GM21390 (cell line): ENCODE results near the gene KIF16B.

Experiments used
- ATAC-seq: cut with Tn5 transposase; IDR thresholded peaks from one replicate; pipeline ENCODE4 v1.9.1; 2021; ENCODE audit not compliant: unreplicated experiment

KIF16B gene

DNA sequence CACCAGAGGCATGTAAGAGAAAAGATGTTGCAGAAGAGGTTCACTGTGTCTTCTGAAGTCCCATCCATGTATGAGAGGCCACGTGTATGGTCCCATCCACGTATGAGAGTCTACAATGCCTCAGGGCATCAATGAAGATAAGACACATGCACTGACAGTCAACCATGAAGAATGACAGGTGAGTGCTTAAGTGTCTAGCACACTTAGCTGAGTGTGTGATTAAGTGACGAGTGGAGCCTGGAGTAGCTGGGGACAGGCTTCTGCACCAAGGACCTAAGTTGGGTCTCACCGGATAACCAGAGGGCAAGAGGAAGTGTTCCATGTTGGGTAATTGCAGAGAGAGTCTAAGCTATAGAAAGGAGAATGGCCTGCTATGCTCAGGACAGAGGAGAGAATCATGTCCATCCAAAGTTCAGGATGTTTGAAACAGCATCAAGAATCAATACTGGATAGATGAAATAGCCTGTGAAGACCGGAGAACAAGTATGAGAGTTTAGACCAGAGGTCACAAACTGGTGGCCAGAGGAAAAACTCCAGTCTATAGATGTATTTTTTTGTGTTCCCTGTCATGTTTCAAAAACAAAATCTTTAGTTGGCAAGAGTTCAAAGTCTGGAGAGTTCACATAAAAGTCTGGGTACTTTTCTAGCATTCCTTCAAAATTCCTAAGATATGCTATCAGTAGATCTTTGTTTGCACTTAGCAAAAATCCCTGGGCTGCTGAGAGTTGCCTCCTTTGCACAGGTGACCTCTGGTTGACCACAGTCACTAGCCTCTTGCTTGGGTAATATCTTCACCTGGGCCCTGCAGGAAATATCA lies 165.8 kb downstream of the KIF16B start:
- no peak for ATAC-seq

DNA sequence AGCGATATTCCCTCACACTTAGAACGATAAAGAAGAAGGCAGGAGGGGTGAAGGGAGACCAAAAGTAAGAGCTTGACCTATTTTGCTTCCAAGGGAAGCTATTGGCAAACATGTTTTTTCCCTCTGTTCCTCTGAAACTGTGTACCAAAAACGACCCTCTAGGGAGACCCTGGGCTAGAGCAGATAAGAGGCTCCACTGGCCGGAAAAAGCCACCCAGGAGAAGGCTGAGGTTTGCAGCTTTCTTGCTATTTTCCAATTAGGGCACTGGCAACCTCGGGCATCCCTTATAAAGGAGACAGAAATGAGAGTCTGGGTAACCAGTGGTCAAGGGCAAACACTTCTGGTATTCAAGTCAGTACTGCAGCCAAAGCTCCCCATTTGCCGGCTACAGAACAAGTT lies 168.0 kb downstream of the KIF16B start:
- no peak for ATAC-seq

DNA sequence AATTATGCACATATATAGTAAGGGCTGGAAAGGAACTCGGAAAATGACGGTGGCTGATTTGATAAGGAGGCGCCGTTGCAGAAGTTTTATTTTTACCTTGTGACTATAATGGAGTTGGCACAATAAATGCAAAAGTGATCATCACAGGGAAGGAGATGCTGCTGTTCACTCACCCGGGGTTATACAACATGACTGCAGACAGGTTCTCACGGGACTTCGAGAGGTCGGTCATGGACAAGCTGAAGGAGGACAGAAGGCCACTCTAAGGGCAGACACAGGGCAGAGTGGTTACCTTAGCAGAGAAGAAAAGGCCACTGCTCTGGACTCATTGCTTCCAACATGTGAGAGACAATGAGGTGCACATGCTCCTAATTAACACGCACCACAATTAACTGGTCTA lies 168.6 kb downstream of the KIF16B start:
- ATAC-seq: no peak

DNA sequence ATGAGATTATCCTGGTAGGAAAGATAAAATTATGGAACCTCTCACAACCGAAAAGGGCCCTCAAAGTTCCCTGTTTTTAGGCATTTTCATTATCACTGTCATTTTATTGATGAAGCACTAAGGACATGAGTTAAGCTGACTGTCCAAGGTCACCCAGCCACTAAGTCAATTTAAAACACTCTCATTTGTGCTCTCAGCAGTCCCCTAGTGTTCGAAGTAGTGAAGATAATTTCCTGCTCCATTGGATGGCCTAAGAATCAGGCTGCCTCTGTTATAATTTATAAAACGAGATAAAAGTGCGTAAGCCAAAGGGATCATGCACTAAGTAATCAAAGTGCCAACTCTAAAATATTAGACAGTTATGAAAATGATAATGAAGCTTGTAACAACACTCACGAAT lies 169.1 kb downstream of the KIF16B start:
- no peak for ATAC-seq

DNA sequence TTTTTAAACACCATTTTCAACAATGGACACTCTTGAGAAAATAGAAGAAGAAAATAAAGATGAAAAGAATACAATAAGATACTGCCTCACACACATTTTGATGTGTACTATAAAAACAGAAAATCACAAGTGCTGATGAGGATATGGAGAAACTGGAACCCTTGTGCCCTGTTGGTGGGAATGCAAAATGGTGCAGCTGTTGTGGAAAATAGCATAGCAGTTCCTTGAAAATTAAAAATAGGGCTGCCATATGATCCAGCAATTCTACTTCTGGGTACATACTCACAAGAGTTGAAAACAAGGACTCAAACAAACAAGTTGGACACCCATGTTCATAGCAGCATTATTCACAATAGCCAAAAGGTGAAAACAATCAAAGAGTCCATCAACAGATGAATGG lies 173.0 kb downstream of the KIF16B start:
- no peak for ATAC-seq

DNA sequence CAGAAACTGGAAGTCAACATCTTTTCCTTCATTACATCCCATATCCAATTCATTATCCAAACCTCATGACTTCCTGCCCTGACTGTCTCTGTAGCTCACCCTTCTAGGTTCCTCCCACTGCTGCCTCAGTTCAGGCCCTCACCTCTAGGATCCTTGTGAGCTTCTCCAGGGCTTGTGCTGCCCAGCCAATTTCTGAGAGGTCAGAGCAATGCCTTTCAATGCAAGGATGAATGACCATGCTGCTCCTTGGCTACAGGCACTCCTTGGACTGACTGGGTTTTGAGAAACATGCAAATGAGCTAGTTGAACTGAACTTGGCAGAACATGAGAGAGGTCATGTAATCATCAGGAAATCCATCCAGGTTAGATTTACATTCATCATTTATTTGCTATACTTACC lies 173.4 kb downstream of the KIF16B start:
- no peak for ATAC-seq

DNA sequence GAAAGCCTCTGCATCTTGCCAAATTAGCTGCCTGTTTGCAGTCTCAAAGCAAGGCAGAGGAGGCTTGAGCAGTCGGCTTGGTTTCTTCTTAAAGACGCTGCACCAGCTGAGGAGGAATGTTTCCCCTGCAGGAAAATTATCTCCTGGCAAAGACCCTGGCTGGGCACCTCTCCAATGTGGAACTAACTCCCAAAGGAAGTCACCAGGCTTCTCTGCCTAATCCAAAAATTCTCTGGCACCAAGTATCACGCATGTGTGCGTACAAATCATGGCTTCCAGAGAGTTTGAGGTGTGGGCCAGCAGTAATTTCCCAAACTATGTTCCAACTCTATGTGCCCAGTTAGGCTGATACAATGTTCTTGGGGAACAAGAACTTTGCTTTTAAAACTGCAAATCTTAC lies 176.2 kb downstream of the KIF16B start:
- no peak for ATAC-seq

DNA sequence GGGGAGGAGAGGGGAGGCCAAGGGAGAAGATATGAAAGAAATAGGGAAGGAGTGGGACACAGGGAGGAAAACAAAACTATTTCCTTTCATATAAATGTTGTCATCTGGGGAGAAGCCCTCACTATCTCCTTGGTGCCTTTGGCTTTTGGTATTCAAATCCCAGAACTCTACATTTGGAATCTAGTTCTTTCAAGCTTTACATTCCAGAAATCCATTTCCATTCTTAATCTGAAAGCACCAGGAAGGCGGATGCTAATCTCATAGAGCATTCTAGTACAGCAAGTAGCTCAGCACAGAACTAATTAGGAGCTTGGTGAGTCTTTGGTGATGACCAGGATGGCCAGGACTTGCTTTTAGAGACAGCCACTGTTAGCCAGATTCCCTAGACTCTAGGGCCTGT lies 177.9 kb downstream of the KIF16B start:
- ATAC-seq: no peak

DNA sequence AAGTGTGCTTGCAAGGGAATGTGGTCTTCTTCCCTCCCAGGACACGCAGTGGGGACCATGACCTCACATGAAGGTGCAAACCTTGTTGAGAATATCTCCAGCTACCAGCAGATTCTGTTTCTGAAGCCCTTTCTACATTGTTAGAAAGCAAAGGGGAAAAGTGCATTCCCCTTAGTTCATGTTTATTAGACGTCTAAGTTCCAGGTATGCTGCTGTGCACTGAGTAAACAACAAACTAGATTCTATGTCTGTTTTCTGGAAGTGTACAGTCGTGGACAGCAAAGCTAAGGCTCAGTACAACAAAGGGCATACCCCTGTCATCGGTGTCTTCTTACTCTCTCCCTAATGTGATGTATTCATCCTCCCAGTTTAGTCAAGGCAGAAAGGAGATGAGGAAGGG lies 178.5 kb downstream of the KIF16B start:
- no peak for ATAC-seq

DNA sequence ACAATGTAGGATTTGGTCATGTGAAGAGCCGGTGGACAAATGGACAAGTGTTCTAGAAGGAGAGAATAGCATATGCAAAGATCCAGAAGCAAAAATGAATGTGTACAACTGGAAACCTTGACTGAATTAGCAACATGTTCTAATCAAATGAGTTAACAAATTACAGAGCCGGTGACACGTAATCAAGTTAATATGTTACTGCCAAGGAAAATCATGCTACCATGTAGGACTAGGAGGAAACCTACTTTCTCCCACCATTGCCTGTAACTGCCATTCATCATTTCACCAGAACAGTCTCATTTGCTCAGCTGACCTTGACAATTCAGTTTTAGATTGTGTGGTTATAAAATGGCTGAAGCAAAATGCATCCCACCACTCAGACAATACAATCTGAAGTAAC lies 179.4 kb downstream of the KIF16B start:
- ATAC-seq: no peak

DNA sequence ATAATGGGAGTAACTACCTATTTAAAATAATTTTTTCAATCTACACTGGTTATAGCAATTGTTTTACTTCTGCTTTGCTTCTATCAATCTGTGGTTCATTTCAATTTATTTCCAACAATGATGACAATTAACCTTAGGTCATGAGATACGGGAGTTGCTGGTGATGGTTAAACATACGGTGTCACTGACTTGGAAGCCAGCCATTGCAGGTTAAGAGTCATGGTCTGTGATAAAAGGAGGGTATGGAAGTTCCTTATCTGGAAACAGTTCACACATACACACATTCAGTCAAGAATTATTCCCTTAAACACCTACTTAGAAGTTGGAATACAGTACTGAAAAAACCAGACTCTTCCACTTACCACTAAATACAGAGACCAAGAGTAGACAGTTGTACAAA lies 180.0 kb downstream of the KIF16B start:
- ATAC-seq: no peak

DNA sequence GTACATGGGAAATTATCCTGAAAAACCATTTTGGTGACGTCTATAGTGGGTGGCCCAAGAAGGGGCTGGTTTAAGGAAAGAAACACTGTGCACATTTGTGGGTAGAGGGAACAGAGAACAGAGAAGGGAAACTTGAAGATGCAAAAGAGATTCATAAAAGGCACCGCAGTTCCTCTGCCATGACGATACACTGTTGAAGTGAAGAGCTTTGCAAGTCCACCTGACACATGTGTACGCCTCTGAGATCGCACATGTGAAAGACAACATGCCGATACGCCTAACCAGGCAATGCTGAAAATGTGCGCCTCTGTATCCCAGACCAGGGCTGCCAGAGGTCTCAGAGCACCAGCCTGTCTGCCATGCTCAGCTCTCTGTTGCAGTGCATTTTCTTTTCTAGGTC lies 180.9 kb downstream of the KIF16B start:
- peak; percentile 99 for ATAC-seq

DNA sequence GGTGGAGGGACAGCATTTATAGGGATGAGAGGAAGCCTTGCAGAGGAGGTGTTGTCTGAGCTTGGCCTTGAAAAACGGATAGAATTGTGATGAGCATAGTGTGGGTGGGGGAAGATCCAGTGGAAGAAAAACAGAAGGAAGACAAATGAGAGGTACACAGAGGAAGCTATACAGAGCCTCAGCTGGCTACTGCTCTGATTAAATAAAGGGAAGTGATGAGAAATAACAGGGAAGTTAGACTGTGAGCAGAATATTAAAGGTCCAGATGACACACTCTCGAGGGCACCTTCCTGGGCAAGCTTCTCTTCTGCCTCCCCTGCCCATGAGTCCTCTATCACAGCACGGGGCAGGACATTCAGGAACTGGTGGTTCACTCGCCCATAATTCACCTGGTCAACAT lies 182.3 kb downstream of the KIF16B start:
- no peak for ATAC-seq

DNA sequence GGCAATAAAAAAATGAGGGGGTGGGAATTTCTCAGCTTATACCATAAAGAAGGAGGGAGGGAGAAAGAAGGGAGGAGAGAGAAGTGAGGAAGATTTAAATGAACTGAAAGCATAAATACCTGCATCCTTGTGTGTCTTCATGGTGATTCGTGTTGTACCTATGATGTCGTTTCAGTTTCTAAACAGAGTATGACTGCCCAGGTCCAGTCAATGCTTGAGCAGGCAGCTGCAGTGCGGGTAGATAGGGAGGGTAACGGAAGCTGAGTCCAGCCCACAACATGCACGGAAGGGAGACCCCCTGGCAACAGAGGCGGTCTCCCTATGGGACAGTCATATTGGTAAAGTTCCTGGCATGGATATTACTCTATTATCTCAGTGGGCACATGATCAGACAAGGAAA lies 184.5 kb downstream of the KIF16B start:
- no peak for ATAC-seq

DNA sequence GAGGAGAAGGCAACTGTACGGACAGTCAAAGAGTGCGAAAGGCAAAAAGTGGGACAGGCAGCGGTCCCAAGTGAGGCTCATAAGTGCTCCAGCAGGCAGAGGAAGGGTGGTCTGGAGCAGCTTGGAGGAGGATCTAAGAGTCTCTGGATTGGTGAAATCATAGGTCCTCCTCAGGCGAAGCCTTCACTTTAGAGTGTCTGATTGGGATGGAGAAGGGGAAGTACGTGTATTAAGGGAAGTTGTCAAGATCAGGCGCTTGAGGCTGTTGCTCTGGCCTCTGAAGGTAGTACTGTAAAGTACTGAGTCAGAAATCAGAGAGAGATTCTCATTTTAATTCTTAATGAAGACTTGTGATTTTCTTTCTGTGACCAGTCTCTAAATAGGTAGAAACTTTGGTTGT lies 185.6 kb downstream of the KIF16B start:
- ATAC-seq: no peak

DNA sequence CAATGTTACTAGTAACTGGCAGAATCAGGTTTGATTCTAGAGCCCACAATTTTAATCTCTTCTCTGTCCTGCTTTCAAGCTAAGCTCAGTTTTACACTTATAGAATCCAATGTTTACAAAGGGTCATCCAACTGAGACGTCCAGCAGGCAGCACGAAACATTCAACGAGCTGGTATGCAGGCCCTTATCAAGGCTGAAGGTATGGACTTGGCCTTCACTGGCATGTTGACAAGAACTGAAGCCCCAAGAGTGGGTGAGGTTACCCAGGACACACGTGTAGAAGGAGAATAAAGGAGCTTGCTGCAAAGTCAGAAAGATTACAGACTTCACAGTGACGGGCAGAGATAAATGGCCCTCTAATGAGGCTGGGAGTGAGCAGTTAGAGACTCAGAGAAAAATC lies 187.4 kb downstream of the KIF16B start:
- ATAC-seq: no peak

DNA sequence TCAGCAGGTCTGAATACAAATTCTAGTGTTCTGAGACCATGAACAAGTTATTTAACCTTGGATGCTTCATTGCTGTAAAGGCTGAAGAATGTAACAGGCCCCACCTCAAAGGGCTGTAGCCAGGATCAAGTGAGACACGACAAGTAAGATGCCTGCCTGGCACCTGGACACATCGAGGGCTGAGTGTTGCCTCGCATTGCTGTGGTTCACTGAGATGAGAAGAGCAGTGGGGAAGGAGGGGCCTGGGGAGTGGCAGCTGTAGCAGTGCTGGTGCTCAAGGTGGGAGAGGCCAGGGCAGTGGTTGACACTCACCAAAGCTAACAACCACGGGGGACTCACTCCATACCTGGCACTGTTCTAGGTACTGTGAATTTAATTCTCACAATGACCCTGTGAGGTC lies 187.8 kb downstream of the KIF16B start:
- no peak for ATAC-seq

DNA sequence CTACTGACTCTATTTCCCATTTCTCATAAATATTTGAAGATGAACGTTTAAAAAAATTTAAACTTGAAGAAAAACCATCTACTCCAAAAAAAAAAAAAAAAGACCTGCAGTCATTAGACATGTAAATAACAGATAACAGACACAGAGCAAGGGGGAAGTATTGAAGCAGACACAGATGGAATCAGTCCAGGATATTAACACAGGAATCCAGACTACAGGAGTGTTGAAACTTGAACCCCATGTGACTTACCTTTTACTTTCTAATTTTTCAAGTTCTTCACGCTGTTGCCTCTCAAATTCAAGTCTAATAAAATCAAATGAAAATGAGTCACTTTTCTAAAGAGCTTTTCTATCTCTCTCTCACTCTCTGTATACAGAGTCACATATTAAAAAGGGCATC lies 191.8 kb downstream of the KIF16B start:
- ATAC-seq: no peak

DNA sequence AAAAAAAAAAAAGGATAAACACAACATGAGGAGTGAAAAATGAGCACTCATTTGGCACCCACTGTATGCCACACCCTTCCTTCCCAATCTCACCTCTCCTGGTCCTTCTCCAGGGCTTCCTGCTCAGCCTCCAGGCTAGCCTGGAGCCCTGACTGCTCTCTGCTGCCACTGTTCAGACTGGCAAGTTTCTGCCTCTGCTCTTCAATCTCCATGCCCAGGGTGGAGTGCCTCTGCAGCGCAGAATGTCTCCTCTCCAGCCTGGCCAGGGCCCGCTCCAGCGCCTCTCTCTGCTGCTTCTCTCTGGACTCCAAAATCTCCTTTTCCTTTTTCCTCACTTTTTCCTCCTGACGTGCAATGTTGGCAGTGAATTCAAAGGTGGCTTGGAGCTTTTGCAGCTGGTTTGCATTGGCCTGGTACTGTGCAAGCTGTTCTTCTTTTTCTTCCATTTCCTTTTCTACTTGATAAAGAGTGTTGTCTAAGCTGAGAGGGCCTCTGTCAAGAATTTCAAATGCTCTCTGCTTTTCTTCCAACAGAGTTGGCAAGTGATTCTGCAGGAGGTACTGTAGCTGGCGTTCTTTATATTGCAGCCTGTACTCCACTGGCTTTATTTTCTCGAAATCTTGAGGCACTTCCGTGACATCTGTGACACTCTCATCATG lies 194.4 kb downstream of the KIF16B start:
- no peak for ATAC-seq

DNA sequence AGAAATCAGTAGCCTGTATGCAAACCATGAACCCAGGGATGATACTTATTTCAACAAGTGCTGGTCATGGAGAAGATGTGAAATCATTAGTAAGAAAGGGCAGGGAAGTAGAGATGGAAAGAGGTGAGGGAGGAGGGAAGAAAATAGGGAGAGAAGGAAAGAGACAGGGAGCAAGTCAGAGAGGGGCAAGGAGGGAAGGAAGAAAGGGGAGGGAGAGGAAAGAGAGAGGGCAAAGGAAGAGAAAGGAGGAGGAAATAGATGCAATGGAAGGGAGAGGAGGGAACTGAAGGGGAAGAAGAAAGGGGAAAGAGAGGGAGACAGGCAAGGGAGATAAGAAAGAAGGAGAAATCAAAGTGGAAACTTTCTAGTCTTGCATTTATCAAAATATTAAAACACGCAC lies 195.1 kb downstream of the KIF16B start:
- ATAC-seq: no peak

DNA sequence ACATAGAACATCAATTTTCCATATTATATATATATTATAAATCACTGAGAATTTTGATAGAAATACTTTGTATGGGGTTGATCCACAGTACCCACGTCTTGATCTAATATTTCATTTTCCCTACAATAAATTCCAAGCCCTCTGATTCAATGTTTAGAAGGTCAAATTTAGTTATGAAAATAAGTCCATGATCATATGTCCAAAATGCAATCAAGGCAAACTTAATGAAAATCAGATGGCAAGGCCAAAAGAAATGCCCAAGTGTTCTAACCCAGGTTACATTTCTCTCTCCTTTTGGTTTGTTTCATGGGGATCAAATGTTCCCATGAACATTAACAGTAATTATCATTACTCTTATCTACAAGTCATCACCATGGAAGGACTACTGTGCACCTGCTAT lies 203.8 kb downstream of the KIF16B start:
- no peak for ATAC-seq

DNA sequence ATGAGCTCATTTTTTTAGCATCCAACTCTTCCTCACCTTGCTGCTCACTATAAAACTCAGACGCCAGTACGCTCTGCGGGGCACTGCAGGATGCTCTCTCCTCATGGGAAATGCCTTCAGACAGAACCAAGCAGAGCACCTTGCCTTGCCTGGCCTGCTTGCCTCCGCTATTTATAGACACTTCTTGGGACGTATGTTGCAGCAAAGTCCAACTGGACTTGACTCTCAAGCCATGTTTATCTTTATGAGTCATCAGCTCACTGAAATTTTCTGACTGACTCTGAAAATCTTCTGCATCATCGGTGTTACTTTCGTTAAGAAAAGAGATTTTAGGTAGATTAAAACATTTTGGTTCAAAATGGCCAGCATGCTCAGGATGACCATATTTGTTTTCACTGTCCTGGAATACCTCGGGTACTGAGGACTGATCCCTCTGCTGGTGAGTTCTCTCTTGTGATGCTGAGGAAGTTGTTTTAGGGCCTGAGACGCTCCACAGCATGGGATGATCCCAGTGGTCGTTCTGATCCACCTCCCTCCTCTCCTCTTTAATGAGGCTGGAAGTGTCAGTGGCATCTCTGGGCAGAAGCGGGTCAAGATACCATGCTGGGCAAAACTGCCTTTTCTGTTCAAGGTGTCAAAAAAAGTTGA lies 204.5 kb downstream of the KIF16B start:
- ATAC-seq: no peak
